ENCODE measurements around the gene PTPRH. TPM values are rescaled to one million over a fixed set of nuclear protein-coding genes. Genes with fewer than 3 reads are reported as not detected.

The PTPRH gene
- total RNA-seq, 3 donors from 2014 or later (not counting 1 experiment from before 2014, with no cell fraction given): 0.45 TPM; not detected in 2

- no peak for ATAC-seq
- H3K4me1 ChIP-seq (ENCODE audit: control insufficient read depth, insufficient read depth, low read length): no peaks in the 10 kb centered on the region
- no peaks in the 10 kb centered on the region for H3K9me3 Mint-ChIP-seq
- no peaks in the 10 kb centered on the region for H3K36me3 Mint-ChIP-seq
- peaks cover 0 to 28% of the 10 kb centered on the region in 2 donors for H3K27me3 Mint-ChIP-seq (ENCODE audit: low read depth in 2 of 2)
- no peaks in the 10 kb centered on the region for H3K9me3 ChIP-seq (ENCODE audit: control insufficient read depth, insufficient read depth, low read length)
- no peak overlapping the region for H3K4me3 ChIP-seq (ENCODE audit: low read length)
- no peaks in the 10 kb centered on the region for H3K36me3 ChIP-seq (ENCODE audit: control insufficient read depth, insufficient read depth, low read length)
- H3K4me3 Mint-ChIP-seq: no peak overlapping the region
- no peak overlapping the region for H3K27ac ChIP-seq (ENCODE audit: low read length)
- no peak for DNase-seq
- TF ChIP-seq CTCF (IDR thresholded peaks at IDR 0.05): no peak
- intact Hi-C loops (cut with micrococcal nuclease): no loop called here
- no peaks in the 10 kb centered on the region for H3K4me1 Mint-ChIP-seq
- H3K27ac Mint-ChIP-seq: no peak overlapping the region
- 69% methylated on average over 25 of the region's 25 CpGs for WGBS (ENCODE audit: insufficient coverage)
- peaks cover 7% of the 10 kb centered on the region for H3K27me3 ChIP-seq (ENCODE audit: control insufficient read depth, insufficient read depth, low read length)
Observed at GRCh38 chr19:55133639-55134444, 75.5 kb downstream of the PTPRH start.

- DNase-seq: no peak
- Mint-ChIP-seq H3K36me3 (no peaks in the 10 kb centered on the region), H3K4me1 (no peaks in the 10 kb centered on the region), H3K9me3 (no peaks in the 10 kb centered on the region), H3K27me3 (ENCODE audit: low read depth in 2 of 2) (peaks cover 3 to 29% of the 10 kb centered on the region in 2 donors), H3K27ac (no peak overlapping the region), H3K4me3 (no peak overlapping the region)
- H3K36me3 ChIP-seq (ENCODE audit: control insufficient read depth, insufficient read depth, low read length): no peaks in the 10 kb centered on the region
- WGBS (ENCODE audit: insufficient coverage): 61% methylated on average over 14 of the region's 14 CpGs
- intact Hi-C loops (cut with micrococcal nuclease): no loop called here
- no peaks in the 10 kb centered on the region for H3K4me1 ChIP-seq (ENCODE audit: control insufficient read depth, insufficient read depth, low read length)
- H3K4me3 ChIP-seq (ENCODE audit: low read length): no peak overlapping the region
- H3K27me3 ChIP-seq (ENCODE audit: control insufficient read depth, insufficient read depth, low read length): peaks cover 5% of the 10 kb centered on the region
- no peaks in the 10 kb centered on the region for H3K9me3 ChIP-seq (ENCODE audit: control insufficient read depth, insufficient read depth, low read length)
- no peak overlapping the region for H3K27ac ChIP-seq (ENCODE audit: low read length)
- TF ChIP-seq CTCF (IDR thresholded peaks at IDR 0.05): no peak
- ATAC-seq: no peak
Observed at GRCh38 chr19:55132453-55133129, 76.7 kb downstream of the PTPRH start.

- TF ChIP-seq CTCF (IDR thresholded peaks at IDR 0.05): no peak
- Histone ChIP-seq H3K9me3 (ENCODE audit: control insufficient read depth, insufficient read depth, low read length) (no peaks in the 10 kb centered on the region), H3K27ac (ENCODE audit: low read length) (no peak overlapping the region), H3K27me3 (ENCODE audit: control insufficient read depth, insufficient read depth, low read length) (peaks cover 5% of the 10 kb centered on the region), H3K4me3 (ENCODE audit: low read length) (no peak overlapping the region), H3K4me1 (ENCODE audit: control insufficient read depth, insufficient read depth, low read length) (no peaks in the 10 kb centered on the region), H3K36me3 (ENCODE audit: control insufficient read depth, insufficient read depth, low read length) (no peaks in the 10 kb centered on the region)
- intact Hi-C loops (cut with micrococcal nuclease): no loop called here
- 94% methylated on average over 16 of the region's 16 CpGs for WGBS (ENCODE audit: insufficient coverage)
- no peak overlapping the region for H3K27ac Mint-ChIP-seq
- no peaks in the 10 kb centered on the region for H3K36me3 Mint-ChIP-seq
- peaks cover 14 to 38% of the 10 kb centered on the region in 2 donors for H3K27me3 Mint-ChIP-seq (ENCODE audit: low read depth in 2 of 2)
- H3K4me3 Mint-ChIP-seq: no peak overlapping the region
- H3K4me1 Mint-ChIP-seq: no peaks in the 10 kb centered on the region
- H3K9me3 Mint-ChIP-seq: no peaks in the 10 kb centered on the region
- DNase-seq: no peak
- ATAC-seq: no peak
Observed at GRCh38 chr19:55131421-55131820, 77.9 kb downstream of the PTPRH start.

Other genes with a start within 250 kb of the PTPRH start
- 10 to 100 TPM; 30.2 to 71.2 (median 42.6) TPM for gene NLRP2, start 243.1 kb downstream of the PTPRH start, total RNA-seq
- gene GP6, start 171.2 kb downstream of the PTPRH start, total RNA-seq: 1 to 10 TPM in 2 of 3 donors, under 1 TPM in 1; 0.95 to 3.3 (median 2.3) TPM
- 10 to 100 TPM; 18.2 to 25.3 (median 19.3) TPM for gene RDH13, start 146.4 kb downstream of the PTPRH start, total RNA-seq
- 10 to 100 TPM in 1 of 3 donors, 1 to 10 TPM in 2; 8.8 to 15.7 (median 10.0) TPM for gene EPS8L1, start 133.6 kb downstream of the PTPRH start, total RNA-seq
- 100 to 1,000 TPM; 162 to 178 (median 174) TPM for gene PPP1R12C, start 91.9 kb downstream of the PTPRH start, total RNA-seq
- under 1 TPM in 1 of 3 donors, not detected in 2; 0.94 TPM for gene TNNT1, start 60.3 kb downstream of the PTPRH start, total RNA-seq
- gene TNNI3, start 51.8 kb downstream of the PTPRH start, total RNA-seq: under 1 TPM in 1 of 3 donors, not detected in 2; 0.94 TPM
- not detected for gene DNAAF3, start 42.9 kb downstream of the PTPRH start, total RNA-seq
- gene SYT5, start 29.2 kb downstream of the PTPRH start, total RNA-seq: 1 to 10 TPM; 4.9 to 6.1 (median 5.3) TPM
- 10 to 100 TPM; 12.6 to 14.7 (median 14.6) TPM for gene TMEM86B, start 19.3 kb upstream of the PTPRH start, total RNA-seq
- 100 to 1,000 TPM; 252 to 275 (median 260) TPM for gene PPP6R1, start 49.5 kb upstream of the PTPRH start, total RNA-seq
- gene HSPBP1, start 70.6 kb upstream of the PTPRH start, total RNA-seq: 10 to 100 TPM; 17.1 to 19.5 (median 18.5) TPM
- gene BRSK1, start 74.5 kb upstream of the PTPRH start, total RNA-seq: 1 to 10 TPM; 6.0 to 9.8 (median 6.5) TPM
- 1 to 10 TPM in 1 of 3 donors, under 1 TPM in 1, not detected in 1; 0.87 to 2.1 TPM for gene TMEM150B, start 115.8 kb upstream of the PTPRH start, total RNA-seq
- gene KMT5C, start 130.4 kb upstream of the PTPRH start, total RNA-seq: 100 to 1,000 TPM in 1 of 3 donors, 10 to 100 TPM in 2; 44.5 to 147 (median 46.8) TPM
- 1 to 10 TPM in 1 of 3 donors, under 1 TPM in 1, not detected in 1; 0.26 to 6.5 TPM for gene COX6B2, start 145.2 kb upstream of the PTPRH start, total RNA-seq
- gene GARIN5B, start 153.8 kb upstream of the PTPRH start, total RNA-seq: not detected
- gene IL11, start 161.0 kb upstream of the PTPRH start, total RNA-seq: under 1 TPM; 0.14 to 0.35 (median 0.27) TPM
- not detected for gene TMEM190, start 167.3 kb upstream of the PTPRH start, total RNA-seq
- 1 to 10 TPM; 2.9 to 5.1 (median 4.0) TPM for gene TMEM238, start 174.8 kb upstream of the PTPRH start, total RNA-seq
- 1,000 to 10,000 TPM; 1,373 to 1,704 (median 1,679) TPM for gene RPL28, start 176.4 kb upstream of the PTPRH start, total RNA-seq
- gene UBE2S, start 198.3 kb upstream of the PTPRH start, total RNA-seq: 100 to 1,000 TPM in 1 of 3 donors, 10 to 100 TPM in 2; 60.2 to 107 (median 63.9) TPM
- not detected for gene SHISA7, start 233.8 kb upstream of the PTPRH start, total RNA-seq